Measurements from ENCODE around the gene UBE2B. TPM values are rescaled to one million over a fixed set of nuclear protein-coding genes. Genes with fewer than 3 reads are reported as not detected.

Gene UBE2B
- total RNA-seq, 2 donors from 2014 or later, result 27.4 to 57.7 TPM

GRCh38 chr5:134440201-134440755 lies 68.9 kb downstream of the UBE2B start:
- Histone ChIP-seq H3K4me1 (replicated peaks) (peaks cover 15% of the 10 kb centered on the region), H3K36me3 (no peaks in the 10 kb centered on the region), H3K9me3 (no peaks in the 10 kb centered on the region), H3K4me3 (no peak overlapping the region), H3K27ac (no peak overlapping the region), H3K27me3 (replicated peaks; ENCODE audit: insufficient read depth) (no peaks in the 10 kb centered on the region)
- intact Hi-C loops (cut with DNase I), result no loop called here
- DNase-seq (ENCODE audit: low spot score), result no peak
- TF ChIP-seq POLR2A (IDR thresholded peaks at IDR 0.05) (no peak), POLR2AphosphoS5 (IDR thresholded peaks at IDR 0.05) (no peak)
- TF ChIP-seq, protein P1, sequence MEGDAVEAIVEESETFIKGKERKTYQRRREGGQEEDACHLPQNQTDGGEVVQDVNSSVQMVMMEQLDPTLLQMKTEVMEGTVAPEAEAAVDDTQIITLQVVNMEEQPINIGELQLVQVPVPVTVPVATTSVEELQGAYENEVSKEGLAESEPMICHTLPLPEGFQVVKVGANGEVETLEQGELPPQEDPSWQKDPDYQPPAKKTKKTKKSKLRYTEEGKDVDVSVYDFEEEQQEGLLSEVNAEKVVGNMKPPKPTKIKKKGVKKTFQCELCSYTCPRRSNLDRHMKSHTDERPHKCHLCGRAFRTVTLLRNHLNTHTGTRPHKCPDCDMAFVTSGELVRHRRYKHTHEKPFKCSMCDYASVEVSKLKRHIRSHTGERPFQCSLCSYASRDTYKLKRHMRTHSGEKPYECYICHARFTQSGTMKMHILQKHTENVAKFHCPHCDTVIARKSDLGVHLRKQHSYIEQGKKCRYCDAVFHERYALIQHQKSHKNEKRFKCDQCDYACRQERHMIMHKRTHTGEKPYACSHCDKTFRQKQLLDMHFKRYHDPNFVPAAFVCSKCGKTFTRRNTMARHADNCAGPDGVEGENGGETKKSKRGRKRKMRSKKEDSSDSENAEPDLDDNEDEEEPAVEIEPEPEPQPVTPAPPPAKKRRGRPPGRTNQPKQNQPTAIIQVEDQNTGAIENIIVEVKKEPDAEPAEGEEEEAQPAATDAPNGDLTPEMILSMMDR (IDR thresholded peaks at IDR 0.05), result no peak
- 69% methylated on average over 3 of the region's 3 CpGs for WGBS

Other genes starting within 250 kb of the UBE2B start
- gene SKP1, start 194.6 kb upstream of the UBE2B start, total RNA-seq, result 100 to 1,000 TPM; 343 to 391 TPM
- gene PPP2CA, start 145.5 kb upstream of the UBE2B start, total RNA-seq, result 100 to 1,000 TPM; 119 to 175 TPM
- 1 to 10 TPM; 1.6 to 6.6 TPM for gene CDKL3, start 4.4 kb upstream of the UBE2B start, total RNA-seq
- gene CDKN2AIPNL, start 40.3 kb downstream of the UBE2B start, total RNA-seq, result 10 to 100 TPM; 16.8 to 41.3 TPM
- 10 to 100 TPM; 63.4 to 87.1 TPM for gene JADE2, start 154.1 kb downstream of the UBE2B start, total RNA-seq